Coronary artery (tissue), 2 donors: Measurements from ENCODE around the gene COL18A1.

Experiments
- DNase-seq: peaks from one replicate; pipeline ENCODE4 v3.0.0-alpha.2; 2017; ENCODE audit warnings: low spot score
- H3K27ac ChIP-seq, 2 donors: fragments of 200-600 bp; sonication (generic); one replicate each; pipeline ENCODE4 v1.5.1; 2016 to 2019
- H3K4me3 ChIP-seq: fragments of 200-600 bp; sonication (generic); 2 replicates; pipeline ENCODE4 v1.5.1; 2016; ENCODE audit warnings: mild to moderate bottlenecking, moderate library complexity
- CTCF ChIP-seq: fragments of 200-600 bp; sonication (generic); IDR thresholded peaks from one replicate; pipeline ENCODE4 v1.5.1; 2019; ENCODE audit warnings: antibody characterized with exemption

The COL18A1 gene

DNA sequence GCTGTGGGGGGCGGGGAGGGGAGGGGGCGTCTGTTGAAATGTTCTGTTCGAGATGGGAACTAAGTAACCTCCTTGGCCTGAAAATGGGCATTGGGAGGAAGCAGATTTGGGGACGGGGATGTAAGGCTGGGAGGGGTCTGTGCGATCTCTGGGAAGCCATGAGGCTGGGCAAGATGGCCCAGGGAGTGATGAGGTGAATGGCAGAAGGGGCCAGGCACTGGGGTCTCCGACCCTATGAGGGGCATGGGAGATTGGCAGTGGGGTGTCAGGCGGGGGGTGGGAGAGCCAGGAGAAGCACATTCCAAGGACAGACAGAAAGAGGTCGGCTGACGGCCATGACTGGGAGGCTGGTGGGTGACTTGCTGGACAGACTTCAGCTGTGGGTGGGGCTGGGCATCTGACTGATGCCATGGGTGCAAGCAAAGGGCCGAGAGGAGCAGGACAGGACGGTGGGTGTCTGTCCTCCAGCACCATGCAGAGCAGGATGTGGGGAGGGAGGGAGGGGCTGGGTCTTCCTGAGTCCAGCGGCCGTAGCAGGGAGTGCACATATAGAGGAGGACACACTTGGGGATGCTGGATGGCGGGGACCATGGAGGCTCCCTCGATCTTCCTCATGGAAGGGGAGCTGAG is 30.0 kb upstream of the COL18A1 start:
- Histone ChIP-seq H3K4me3 (no peak overlapping the region), H3K27ac (no peak overlapping the region)
- DNase-seq = no peak
- TF ChIP-seq CTCF = no peak

- no peak for TF ChIP-seq CTCF
- DNase-seq = no peak
- Histone ChIP-seq H3K4me3 (no peak overlapping the region), H3K27ac (no peak overlapping the region)
Observed at GRCh38 chr21:45376459-45377324, 28.3 kb upstream of the COL18A1 start.

GRCh38 chr21:45377325-45377709 is 27.6 kb upstream of the COL18A1 start:
- DNase-seq = no peak
- H3K4me3 ChIP-seq = no peak overlapping the region
- no peak for TF ChIP-seq CTCF
- no peak overlapping the region for H3K27ac ChIP-seq

GRCh38 chr21:45377866-45378257 is 27.1 kb upstream of the COL18A1 start:
- Histone ChIP-seq H3K27ac (no peak overlapping the region), H3K4me3 (no peak overlapping the region)
- no peak for TF ChIP-seq CTCF
- DNase-seq = no peak

- no peak for DNase-seq
- TF ChIP-seq CTCF = no peak
- Histone ChIP-seq H3K27ac (no peak overlapping the region), H3K4me3 (no peak overlapping the region)
Observed at GRCh38 chr21:45378258-45378966, 26.6 kb upstream of the COL18A1 start.

GRCh38 chr21:45379171-45379900 is 25.6 kb upstream of the COL18A1 start:
- no peak overlapping the region for H3K27ac ChIP-seq
- TF ChIP-seq CTCF = no peak
- no peak overlapping the region for H3K4me3 ChIP-seq
- DNase-seq = no peak
